Liver (tissue), 3 donors: ENCODE results near the gene DNAI4.

Experiments used
- JUND ChIP-seq, 2 donors: IDR thresholded peaks; 2 replicates each; pipeline ENCODE4 v1.6.1; 2016; ENCODE audit warnings: antibody characterized with exemption in 2 of 2
- TAF1 ChIP-seq: conservative IDR thresholded peaks from 2 replicates; pipeline ENCODE4 v1.6.1; 2016; ENCODE audit warnings: antibody characterized with exemption, mild to moderate bottlenecking
- TF ChIP-seq, protein P1 (sequence below): fragments of 150-350 bp; IDR thresholded peaks from 2 replicates; pipeline ENCODE4 v1.5.1; 2017; ENCODE audit warnings: improper control_type of control experiment, low read depth, low read length; ENCODE audit not compliant: missing input control
- TF ChIP-seq, protein P2 (sequence below): IDR thresholded peaks from 2 replicates; pipeline ENCODE4 v1.6.1; 2016; ENCODE audit warnings: antibody characterized with exemption
- TF ChIP-seq, protein P3 (sequence below): IDR thresholded peaks from 2 replicates; pipeline ENCODE4 v1.6.1; 2016; ENCODE audit warnings: antibody characterized with exemption, mild to moderate bottlenecking
- donor health status: healthy.
- donor health status: healthy.

DNA sequence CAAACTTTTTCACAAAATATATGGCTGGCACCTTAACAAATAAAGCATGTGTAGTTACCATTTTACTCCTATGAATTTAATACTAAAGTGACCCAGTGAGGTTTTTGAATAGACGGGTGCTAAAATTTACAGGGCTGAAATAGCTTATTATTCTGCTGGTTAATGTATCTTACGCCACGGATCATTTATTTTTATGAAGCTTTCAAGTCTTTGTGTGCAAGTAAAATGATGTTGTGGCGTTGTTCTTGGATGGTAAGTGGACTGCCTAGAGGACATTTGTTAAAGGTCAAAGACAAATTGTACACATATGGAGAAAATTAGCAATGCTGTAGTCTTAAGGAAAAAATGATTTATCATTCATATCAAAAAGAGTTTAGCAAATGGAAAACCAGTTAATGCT is 146.4 kb downstream of the DNAI4 start:
- TF ChIP-seq, protein P1, sequence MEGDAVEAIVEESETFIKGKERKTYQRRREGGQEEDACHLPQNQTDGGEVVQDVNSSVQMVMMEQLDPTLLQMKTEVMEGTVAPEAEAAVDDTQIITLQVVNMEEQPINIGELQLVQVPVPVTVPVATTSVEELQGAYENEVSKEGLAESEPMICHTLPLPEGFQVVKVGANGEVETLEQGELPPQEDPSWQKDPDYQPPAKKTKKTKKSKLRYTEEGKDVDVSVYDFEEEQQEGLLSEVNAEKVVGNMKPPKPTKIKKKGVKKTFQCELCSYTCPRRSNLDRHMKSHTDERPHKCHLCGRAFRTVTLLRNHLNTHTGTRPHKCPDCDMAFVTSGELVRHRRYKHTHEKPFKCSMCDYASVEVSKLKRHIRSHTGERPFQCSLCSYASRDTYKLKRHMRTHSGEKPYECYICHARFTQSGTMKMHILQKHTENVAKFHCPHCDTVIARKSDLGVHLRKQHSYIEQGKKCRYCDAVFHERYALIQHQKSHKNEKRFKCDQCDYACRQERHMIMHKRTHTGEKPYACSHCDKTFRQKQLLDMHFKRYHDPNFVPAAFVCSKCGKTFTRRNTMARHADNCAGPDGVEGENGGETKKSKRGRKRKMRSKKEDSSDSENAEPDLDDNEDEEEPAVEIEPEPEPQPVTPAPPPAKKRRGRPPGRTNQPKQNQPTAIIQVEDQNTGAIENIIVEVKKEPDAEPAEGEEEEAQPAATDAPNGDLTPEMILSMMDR: no peak
- TF ChIP-seq TAF1: no peak
- no peak for TF ChIP-seq JUND (IDR thresholded peaks at IDR 0.05)
- TF ChIP-seq, protein P2, sequence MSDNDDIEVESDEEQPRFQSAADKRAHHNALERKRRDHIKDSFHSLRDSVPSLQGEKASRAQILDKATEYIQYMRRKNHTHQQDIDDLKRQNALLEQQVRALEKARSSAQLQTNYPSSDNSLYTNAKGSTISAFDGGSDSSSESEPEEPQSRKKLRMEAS: no peak
- TF ChIP-seq, protein P3, sequence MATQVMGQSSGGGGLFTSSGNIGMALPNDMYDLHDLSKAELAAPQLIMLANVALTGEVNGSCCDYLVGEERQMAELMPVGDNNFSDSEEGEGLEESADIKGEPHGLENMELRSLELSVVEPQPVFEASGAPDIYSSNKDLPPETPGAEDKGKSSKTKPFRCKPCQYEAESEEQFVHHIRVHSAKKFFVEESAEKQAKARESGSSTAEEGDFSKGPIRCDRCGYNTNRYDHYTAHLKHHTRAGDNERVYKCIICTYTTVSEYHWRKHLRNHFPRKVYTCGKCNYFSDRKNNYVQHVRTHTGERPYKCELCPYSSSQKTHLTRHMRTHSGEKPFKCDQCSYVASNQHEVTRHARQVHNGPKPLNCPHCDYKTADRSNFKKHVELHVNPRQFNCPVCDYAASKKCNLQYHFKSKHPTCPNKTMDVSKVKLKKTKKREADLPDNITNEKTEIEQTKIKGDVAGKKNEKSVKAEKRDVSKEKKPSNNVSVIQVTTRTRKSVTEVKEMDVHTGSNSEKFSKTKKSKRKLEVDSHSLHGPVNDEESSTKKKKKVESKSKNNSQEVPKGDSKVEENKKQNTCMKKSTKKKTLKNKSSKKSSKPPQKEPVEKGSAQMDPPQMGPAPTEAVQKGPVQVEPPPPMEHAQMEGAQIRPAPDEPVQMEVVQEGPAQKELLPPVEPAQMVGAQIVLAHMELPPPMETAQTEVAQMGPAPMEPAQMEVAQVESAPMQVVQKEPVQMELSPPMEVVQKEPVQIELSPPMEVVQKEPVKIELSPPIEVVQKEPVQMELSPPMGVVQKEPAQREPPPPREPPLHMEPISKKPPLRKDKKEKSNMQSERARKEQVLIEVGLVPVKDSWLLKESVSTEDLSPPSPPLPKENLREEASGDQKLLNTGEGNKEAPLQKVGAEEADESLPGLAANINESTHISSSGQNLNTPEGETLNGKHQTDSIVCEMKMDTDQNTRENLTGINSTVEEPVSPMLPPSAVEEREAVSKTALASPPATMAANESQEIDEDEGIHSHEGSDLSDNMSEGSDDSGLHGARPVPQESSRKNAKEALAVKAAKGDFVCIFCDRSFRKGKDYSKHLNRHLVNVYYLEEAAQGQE: no peak
